ENCODE measurements around the gene UBC.
"Not testable (repeated sequence)": the region's sequence is repeated elsewhere in the genome, so short reads cannot be mapped to it uniquely, and the experiment has no call there.

DNA sequence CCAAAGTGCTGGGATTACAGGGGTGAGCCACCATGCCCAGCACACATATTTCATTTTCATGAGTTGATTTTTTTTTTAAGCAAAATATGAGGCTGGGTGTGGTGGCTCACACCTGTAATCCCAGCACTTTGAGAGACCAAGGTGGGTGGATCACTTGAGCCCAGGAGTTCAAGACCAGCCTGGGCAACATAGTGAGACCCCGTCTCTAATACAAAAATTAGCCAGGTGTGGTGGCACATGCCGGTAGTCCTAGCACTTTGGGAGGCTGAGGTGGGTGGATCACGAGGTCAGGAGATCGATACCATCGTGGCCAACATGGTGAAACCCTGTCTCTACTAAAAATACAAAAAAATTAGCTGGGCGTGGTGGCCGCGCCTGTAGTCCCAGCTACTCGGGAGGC lies 17.1 kb upstream of the UBC start:
- TF ChIP-seq, protein P1, sequence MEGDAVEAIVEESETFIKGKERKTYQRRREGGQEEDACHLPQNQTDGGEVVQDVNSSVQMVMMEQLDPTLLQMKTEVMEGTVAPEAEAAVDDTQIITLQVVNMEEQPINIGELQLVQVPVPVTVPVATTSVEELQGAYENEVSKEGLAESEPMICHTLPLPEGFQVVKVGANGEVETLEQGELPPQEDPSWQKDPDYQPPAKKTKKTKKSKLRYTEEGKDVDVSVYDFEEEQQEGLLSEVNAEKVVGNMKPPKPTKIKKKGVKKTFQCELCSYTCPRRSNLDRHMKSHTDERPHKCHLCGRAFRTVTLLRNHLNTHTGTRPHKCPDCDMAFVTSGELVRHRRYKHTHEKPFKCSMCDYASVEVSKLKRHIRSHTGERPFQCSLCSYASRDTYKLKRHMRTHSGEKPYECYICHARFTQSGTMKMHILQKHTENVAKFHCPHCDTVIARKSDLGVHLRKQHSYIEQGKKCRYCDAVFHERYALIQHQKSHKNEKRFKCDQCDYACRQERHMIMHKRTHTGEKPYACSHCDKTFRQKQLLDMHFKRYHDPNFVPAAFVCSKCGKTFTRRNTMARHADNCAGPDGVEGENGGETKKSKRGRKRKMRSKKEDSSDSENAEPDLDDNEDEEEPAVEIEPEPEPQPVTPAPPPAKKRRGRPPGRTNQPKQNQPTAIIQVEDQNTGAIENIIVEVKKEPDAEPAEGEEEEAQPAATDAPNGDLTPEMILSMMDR (IDR thresholded peaks at IDR 0.05; ENCODE audit: low read depth, low read length, poor library complexity, severe bottlenecking), result not testable (repeated sequence)
- not testable (repeated sequence) for TF ChIP-seq EZH2phosphoT487 (IDR thresholded peaks at IDR 0.05; ENCODE audit: borderline replicate concordance, low read length)
